ENCODE measurements around the gene TBPL1. TPM values are rescaled to one million over a fixed set of nuclear protein-coding genes. Genes with fewer than 3 reads are reported as not detected.

TBPL1 gene
- total and polyA plus RNA-seq, 4 donors = 5.4 to 34.6 (median 11.5) TPM

DNA sequence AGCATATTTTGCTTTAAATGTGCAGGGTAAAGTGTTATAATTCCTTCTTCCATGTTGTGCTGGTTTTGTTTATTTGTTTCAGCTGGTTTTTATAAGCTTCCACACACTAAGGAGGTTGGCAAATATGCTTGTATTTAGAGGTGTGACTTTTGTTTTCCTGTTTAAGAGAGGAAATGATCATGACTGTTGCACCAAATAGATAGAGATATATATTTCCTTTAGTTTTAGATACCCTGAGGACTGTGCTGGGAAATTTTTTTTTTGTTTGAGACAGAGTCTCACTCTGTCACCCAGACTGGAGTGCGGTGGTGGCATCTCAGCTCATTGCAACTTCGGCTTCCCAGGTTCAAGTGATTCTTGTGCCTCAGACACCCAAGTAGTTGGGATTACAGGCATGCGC, 5.8 kb downstream of the TBPL1 start:
- Histone ChIP-seq H3K27me3 (ENCODE audit: control insufficient read depth in 4 of 4, insufficient read depth in 4 of 4, low read length in 3 of 4) (no peaks in the 10 kb centered on the region), H3K9me3 (ENCODE audit: control insufficient read depth in 4 of 4, low read length in 3 of 4) (no peaks in the 10 kb centered on the region), H3K27ac (ENCODE audit: low read depth in 1 of 2, low read length in 2 of 2) (peak overlapping the region in 1 of 2 donors; percentile 28), H3K36me3 (ENCODE audit: control insufficient read depth in 4 of 4, insufficient read depth in 3 of 4, low read depth in 1 of 4, low read length in 3 of 4) (no peaks in the 10 kb centered on the region), H3K9ac (ENCODE audit: low read depth in 1 of 2, low read length in 2 of 2) (no peak overlapping the region), H3K4me1 (ENCODE audit: control insufficient read depth in 4 of 4, insufficient read depth in 4 of 4, low read length in 3 of 4) (peaks cover 1 to 30% (median 18%) of the 10 kb centered on the region in 4 donors), H3K4me3 (ENCODE audit: low read depth in 1 of 3, low read length in 3 of 3) (no peak overlapping the region)
- WGBS = 83% methylated on average over 3 of the region's 3 CpGs
- DNase-seq (ENCODE audit: low spot score) = no peak
- TF ChIP-seq, protein P1, sequence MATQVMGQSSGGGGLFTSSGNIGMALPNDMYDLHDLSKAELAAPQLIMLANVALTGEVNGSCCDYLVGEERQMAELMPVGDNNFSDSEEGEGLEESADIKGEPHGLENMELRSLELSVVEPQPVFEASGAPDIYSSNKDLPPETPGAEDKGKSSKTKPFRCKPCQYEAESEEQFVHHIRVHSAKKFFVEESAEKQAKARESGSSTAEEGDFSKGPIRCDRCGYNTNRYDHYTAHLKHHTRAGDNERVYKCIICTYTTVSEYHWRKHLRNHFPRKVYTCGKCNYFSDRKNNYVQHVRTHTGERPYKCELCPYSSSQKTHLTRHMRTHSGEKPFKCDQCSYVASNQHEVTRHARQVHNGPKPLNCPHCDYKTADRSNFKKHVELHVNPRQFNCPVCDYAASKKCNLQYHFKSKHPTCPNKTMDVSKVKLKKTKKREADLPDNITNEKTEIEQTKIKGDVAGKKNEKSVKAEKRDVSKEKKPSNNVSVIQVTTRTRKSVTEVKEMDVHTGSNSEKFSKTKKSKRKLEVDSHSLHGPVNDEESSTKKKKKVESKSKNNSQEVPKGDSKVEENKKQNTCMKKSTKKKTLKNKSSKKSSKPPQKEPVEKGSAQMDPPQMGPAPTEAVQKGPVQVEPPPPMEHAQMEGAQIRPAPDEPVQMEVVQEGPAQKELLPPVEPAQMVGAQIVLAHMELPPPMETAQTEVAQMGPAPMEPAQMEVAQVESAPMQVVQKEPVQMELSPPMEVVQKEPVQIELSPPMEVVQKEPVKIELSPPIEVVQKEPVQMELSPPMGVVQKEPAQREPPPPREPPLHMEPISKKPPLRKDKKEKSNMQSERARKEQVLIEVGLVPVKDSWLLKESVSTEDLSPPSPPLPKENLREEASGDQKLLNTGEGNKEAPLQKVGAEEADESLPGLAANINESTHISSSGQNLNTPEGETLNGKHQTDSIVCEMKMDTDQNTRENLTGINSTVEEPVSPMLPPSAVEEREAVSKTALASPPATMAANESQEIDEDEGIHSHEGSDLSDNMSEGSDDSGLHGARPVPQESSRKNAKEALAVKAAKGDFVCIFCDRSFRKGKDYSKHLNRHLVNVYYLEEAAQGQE (IDR thresholded peaks at IDR 0.05) = no peak
- no peak for TF ChIP-seq TAF1 (conservative IDR thresholded peaks at IDR 0.05)
- TF ChIP-seq, protein P2, sequence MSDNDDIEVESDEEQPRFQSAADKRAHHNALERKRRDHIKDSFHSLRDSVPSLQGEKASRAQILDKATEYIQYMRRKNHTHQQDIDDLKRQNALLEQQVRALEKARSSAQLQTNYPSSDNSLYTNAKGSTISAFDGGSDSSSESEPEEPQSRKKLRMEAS (IDR thresholded peaks at IDR 0.05) = no peak
- no peak for TF ChIP-seq HNF4A (conservative IDR thresholded peaks at IDR 0.05)
- TF ChIP-seq GABPA (IDR thresholded peaks at IDR 0.05 in 1 of 2, conservative IDR thresholded peaks at IDR 0.05 in 1 of 2) = no peak
- no peak for TF ChIP-seq RXRA (IDR thresholded peaks at IDR 0.05)
- no peak for TF ChIP-seq FOXA2 (IDR thresholded peaks at IDR 0.05)
- TF ChIP-seq SP1 (IDR thresholded peaks at IDR 0.05) = no peak
- no peak for TF ChIP-seq HNF4G (IDR thresholded peaks at IDR 0.05)
- TF ChIP-seq, protein P3, sequence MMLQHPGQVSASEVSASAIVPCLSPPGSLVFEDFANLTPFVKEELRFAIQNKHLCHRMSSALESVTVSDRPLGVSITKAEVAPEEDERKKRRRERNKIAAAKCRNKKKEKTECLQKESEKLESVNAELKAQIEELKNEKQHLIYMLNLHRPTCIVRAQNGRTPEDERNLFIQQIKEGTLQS (IDR thresholded peaks at IDR 0.05) = no peak
- no peak for TF ChIP-seq FOXA1 (IDR thresholded peaks at IDR 0.05)
- TF ChIP-seq, protein P4, sequence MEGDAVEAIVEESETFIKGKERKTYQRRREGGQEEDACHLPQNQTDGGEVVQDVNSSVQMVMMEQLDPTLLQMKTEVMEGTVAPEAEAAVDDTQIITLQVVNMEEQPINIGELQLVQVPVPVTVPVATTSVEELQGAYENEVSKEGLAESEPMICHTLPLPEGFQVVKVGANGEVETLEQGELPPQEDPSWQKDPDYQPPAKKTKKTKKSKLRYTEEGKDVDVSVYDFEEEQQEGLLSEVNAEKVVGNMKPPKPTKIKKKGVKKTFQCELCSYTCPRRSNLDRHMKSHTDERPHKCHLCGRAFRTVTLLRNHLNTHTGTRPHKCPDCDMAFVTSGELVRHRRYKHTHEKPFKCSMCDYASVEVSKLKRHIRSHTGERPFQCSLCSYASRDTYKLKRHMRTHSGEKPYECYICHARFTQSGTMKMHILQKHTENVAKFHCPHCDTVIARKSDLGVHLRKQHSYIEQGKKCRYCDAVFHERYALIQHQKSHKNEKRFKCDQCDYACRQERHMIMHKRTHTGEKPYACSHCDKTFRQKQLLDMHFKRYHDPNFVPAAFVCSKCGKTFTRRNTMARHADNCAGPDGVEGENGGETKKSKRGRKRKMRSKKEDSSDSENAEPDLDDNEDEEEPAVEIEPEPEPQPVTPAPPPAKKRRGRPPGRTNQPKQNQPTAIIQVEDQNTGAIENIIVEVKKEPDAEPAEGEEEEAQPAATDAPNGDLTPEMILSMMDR (IDR thresholded peaks at IDR 0.05; ENCODE audit: low read depth, low read length, missing input control) = no peak
- no peak for TF ChIP-seq EGR1 (IDR thresholded peaks at IDR 0.05; ENCODE audit: low read depth in 2 of 2)
- TF ChIP-seq YY1 (IDR thresholded peaks at IDR 0.05) = no peak
- no peak for TF ChIP-seq RAD21 (IDR thresholded peaks at IDR 0.05)
- TF ChIP-seq, protein P5, sequence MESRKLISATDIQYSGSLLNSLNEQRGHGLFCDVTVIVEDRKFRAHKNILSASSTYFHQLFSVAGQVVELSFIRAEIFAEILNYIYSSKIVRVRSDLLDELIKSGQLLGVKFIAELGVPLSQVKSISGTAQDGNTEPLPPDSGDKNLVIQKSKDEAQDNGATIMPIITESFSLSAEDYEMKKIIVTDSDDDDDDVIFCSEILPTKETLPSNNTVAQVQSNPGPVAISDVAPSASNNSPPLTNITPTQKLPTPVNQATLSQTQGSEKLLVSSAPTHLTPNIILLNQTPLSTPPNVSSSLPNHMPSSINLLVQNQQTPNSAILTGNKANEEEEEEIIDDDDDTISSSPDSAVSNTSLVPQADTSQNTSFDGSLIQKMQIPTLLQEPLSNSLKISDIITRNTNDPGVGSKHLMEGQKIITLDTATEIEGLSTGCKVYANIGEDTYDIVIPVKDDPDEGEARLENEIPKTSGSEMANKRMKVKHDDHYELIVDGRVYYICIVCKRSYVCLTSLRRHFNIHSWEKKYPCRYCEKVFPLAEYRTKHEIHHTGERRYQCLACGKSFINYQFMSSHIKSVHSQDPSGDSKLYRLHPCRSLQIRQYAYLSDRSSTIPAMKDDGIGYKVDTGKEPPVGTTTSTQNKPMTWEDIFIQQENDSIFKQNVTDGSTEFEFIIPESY (IDR thresholded peaks at IDR 0.05) = no peak
- no peak for TF ChIP-seq NR2F2 (IDR thresholded peaks at IDR 0.05)
- no peak for TF ChIP-seq JUND (IDR thresholded peaks at IDR 0.05)

Data from liver (tissue), 9 donors.